ENCODE data around the gene HADHB.
"Not testable (repeated sequence)": the region's sequence is repeated elsewhere in the genome, so short reads cannot be mapped to it uniquely, and the experiment has no call there.

HADHB gene

GRCh38 chr2:26245231-26245732 lies 543 bp downstream of the HADHB start:
- peak; percentile 49 for DNase-seq (ENCODE audit: low spot score)

DNA sequence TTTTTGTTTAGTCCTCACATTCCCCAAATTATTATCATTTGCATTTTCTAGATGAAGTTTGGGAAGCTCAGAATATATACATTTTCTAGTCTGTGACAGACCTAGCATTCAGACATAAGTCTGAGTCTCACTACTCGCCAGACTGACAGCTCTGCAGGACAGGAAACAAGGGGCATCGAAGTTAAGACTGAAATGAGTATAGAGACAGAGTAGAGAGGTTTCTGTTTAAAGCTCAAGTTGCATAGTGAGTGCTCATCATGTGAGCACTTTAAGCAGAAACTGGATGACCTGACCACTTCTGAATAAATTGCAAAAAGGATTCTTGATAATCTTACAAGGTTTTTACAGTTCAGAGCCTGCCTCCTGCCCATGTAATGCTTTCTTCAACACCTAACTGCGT lies 1.1 kb downstream of the HADHB start:
- peak; percentile 11 for DNase-seq (ENCODE audit: low spot score)

DNA sequence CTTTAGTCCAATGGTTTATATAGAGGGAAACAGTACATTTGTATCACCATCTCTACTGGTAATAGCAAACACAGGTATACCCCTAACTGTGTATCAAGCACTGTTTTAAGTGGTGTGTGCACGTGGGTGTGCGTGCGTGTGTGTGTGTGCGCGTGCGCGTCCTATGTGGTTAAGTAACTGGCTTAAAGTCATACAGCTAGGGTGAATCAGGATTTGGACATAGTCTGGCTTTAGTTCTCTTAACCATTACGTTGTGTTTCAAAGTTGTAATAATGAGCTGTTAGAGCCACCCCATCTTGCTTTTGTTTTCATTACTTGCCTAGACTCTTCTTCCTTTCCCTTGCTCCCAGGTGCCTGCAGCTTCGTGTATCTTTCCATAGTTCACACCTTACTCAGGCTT lies 2.1 kb downstream of the HADHB start:
- DNase-seq (ENCODE audit: low spot score), result no peak

GRCh38 chr2:26249625-26250024 lies 4.9 kb downstream of the HADHB start:
- DNase-seq (ENCODE audit: low spot score), result no peak

DNA sequence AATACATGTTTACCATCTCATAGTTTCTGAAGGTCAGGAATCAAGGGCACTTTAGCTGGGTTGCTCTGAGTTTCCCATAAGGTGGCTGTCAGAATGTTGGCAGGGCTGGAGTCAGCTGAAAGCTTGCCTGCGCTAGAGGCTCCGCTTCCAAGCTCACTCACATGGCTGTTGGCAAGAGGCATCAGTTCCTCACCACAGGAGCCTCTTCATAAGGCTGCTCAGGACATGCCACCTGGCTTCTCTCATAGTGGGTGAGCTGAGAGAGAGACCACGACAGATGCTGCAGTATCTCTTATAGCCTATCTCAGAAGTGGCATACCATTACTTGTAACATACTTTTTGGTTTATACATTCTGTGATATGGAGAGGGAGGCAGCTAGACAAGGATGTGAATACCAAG lies 7.2 kb downstream of the HADHB start:
- DNase-seq (ENCODE audit: low spot score), result no peak

GRCh38 chr2:26255759-26256384 lies 11.1 kb downstream of the HADHB start:
- no peak for DNase-seq (ENCODE audit: low spot score)

GRCh38 chr2:26258836-26259235 lies 14.1 kb downstream of the HADHB start:
- DNase-seq (ENCODE audit: low spot score), result not testable (repeated sequence)

DNA sequence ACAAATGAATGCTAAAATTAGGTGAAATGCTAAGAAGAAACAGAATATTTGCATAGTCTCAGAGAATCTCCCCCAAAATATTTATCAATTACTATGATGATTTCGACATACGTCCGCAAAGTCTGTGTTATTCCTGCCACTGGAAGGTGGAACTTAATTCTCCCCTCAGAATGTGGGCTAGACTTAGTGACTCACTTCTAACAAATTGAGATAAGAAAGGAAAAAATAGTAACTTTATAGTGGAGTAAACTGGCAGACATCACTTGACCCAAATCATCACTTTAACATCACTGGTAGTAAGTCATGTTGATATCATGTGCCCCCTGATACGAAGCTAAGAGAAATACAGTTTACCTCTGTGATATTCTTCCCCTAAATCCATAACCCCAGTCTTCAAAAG lies 23.5 kb downstream of the HADHB start:
- DNase-seq (ENCODE audit: low spot score), result no peak

DNA sequence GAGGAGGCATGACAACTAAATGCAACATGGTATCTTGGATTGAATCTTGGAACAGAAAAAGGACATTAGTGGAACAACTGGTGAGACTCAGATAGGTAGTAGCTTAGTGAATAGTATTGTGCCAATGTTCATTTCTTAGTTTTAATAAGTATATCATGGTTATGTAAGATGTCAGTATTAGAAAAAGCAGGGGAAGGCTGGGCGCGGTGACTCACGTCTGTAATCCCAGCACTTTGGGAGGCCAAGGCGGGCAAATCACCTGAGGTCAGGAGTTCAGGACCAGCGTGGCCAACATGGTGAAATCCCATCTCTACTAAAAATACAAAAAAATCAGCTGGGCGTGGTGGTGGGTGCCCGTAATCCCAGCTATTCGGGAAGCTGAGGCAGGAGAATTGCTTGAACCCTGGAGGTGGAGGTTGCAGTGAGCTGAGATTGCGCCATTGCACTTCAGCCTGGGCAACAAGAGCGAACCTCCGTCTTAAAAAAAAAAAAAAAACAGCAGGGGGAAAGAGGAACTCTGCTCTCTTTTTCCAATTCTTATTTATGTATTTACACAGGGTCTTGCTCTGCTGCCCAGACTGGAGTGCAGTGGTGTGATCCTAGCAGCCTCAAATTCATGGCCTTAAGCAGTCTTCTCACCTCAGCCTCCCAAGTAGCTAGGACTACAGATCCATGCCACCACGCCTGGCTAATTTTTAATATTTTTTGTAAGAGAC lies 24.1 kb downstream of the HADHB start:
- not testable (repeated sequence) for DNase-seq (ENCODE audit: low spot score)

DNA sequence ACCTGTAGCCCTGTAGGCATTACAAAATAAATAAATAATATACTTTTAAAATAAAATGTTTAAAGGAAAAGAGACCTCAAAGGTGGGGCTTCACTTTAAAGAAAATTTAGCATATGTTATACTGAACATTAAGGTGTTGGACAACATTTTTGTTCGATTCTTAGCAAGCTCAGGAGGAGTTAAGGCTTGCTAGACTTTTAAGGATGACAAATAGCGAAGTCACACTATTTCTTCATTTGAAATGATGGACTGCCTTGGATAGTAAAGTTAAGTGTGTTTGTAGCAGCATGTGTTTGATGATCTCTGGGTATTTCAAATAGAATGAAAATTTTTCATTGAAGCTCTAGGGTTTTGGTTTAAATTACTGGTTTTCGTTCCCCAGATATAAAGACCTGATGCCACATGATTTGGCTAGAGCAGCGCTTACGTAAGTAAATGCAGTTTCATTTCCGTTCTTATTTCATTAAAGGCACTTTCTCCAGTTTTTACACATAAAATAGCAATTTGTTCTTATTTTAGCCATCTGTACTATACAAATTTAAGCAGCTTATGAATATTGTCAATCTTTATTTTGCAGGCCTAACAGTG lies 24.9 kb downstream of the HADHB start:
- DNase-seq (ENCODE audit: low spot score), result no peak

- no peak for DNase-seq (ENCODE audit: low spot score)
Measured at GRCh38 chr2:26270373-26270772, 25.6 kb downstream of the HADHB start.

DNA sequence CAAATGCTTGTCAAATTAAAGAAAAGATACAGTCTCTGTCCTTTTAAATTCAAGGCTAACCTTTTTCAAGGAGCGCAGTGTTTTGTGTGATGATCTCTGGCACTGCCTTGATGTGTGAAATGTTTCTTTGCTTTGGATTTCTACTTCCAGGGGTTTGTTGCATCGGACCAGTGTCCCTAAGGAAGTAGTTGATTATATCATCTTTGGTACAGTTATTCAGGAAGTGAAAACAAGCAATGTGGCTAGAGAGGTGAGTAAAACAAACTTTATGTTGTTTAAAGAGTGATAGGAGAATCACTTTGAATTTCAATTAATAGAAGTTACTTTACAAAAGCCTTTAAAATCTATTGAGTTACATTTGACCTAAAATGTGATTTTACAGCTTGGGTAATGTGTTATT lies 28.8 kb downstream of the HADHB start:
- DNase-seq (ENCODE audit: low spot score), result no peak

DNA sequence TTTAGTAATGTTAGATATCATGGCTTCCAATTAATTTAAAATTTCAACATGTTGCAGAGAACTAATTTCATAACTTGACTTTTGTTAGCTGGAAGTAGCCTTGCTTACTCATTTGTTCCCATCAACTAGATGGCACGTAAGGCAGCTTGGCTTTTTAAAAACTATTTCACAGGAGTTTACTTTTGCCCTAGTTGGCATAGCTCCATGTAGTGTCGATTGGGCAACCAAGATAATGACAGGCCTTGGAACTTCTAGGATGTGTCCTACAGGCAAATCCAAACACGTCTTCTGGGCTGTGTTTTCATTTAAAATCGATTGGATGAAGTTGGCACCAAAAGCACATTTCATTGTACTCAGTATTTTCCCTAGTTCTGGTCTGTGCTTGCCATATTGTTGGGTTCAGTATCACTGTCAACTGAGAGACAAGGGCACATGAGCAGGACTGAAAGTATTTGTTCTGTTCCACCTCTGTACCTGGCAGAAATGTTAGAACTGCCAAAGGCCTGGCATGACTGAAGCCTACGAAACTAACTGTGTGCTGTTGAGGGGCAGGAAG lies 29.4 kb downstream of the HADHB start:
- peak; percentile 75 for DNase-seq (ENCODE audit: low spot score)

GRCh38 chr2:26276484-26277227 lies 31.9 kb downstream of the HADHB start:
- DNase-seq (ENCODE audit: low spot score), result no peak

GRCh38 chr2:26279886-26280285 lies 35.1 kb downstream of the HADHB start:
- no peak for DNase-seq (ENCODE audit: low spot score)

DNA sequence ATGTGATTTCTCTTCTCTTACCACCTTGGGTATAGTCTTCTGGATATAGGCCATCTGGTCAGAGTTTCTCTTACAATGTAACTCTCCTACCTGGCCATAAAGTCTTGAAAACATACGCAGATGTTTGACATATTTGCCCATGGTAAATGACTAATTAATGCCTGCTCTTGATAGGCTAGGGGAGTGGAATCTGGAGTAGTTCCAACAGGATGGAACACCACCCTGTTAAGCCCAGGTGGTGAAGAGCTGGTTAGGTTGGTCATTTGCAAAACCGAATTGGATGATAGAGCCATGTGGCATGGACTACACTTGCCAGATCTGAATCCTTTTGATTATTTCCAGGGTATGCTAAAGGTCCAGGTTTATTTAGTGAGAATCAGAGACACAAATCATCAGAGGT lies 36.5 kb downstream of the HADHB start:
- no peak for DNase-seq (ENCODE audit: low spot score)

DNA sequence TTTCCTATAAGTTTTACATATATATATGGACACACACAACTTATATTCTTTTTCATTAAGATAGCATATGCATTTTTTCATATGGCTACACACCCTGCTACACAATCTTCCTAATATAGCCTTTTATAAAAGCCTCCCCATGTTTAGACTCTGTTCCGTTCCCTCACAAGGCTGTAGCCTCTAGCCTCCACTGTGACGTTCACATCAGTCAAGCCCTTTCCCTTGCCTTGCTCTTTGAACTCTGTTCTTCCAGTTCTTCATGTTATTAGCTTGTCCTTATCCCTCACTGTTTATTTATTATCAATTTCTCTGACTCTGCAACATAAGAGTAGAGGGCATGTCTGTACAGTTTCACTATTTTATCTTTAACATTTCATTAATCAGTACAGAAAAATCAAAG lies 38.9 kb downstream of the HADHB start:
- DNase-seq (ENCODE audit: low spot score), result no peak

DNA sequence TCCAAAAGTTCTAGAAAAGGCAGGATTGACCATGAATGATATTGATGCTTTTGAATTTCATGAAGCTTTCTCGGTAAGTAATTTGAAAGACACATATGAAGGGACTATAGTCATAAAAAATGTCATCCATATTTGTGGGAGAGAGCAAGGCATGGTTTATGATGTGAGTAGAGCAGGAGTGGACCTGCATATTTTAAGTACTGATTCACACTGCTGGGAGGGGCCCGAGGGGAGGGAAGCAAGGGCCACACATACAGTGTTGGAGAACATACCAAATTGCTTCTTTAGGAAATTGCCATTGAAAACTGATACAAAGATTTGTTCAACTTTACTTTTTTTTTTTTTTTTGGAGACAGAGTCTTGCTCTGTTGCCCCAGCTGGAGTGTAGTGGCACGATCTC lies 39.4 kb downstream of the HADHB start:
- DNase-seq (ENCODE audit: low spot score), result peak; percentile 57

DNA sequence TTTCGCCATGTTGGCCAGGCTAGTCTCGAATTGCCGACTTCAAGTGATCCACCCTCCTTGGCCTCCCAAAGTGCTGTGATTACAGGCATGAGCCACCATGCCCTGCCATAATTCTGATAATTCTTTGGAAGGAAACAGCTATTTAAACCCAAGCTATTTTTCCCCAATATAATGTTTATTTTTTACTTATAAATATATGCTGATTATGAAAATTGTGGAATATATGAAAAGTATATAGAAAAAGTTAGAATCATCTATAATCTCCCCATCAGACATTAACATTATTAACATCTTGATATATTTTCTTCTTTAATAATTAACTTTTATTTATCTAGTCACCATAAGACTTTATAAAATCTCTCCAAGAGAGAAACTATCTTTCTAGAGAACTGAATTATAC lies 41.2 kb downstream of the HADHB start:
- DNase-seq (ENCODE audit: low spot score), result no peak

- no peak for DNase-seq (ENCODE audit: low spot score)
Measured at GRCh38 chr2:26290001-26290400, 45.3 kb downstream of the HADHB start.

- no peak for DNase-seq (ENCODE audit: low spot score)
Measured at GRCh38 chr2:26292646-26293045, 47.9 kb downstream of the HADHB start.

DNA sequence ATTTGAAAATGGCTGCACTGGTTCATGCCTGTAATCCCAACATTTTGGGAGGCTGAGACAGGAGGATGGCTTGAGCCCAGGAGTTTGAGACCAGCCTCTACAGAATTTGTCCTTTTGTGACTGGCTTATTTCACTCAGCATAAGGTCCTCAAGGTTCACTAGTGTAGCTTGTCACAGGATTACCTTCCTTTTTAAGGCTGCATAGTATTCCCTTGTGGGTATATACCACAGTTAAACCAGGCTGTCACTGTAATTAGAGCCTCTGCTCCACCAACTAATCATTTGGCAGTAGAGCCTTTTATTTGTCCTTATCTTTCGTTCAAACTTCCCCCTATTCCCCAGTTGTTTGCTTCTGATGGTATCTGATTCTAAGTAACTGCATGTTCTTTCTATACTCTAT lies 50.8 kb downstream of the HADHB start:
- no peak for DNase-seq (ENCODE audit: low spot score)

Measured in GM03348 (cell line).